HG02798 (cell line): ENCODE results near the gene COL13A1.

Experiments used
- ATAC-seq: cut with Tn5 transposase; IDR thresholded peaks from one replicate; pipeline ENCODE4 v1.9.1; 2021; ENCODE audit warnings: mild to moderate bottlenecking; ENCODE audit not compliant: unreplicated experiment, poor library complexity

The COL13A1 gene

DNA sequence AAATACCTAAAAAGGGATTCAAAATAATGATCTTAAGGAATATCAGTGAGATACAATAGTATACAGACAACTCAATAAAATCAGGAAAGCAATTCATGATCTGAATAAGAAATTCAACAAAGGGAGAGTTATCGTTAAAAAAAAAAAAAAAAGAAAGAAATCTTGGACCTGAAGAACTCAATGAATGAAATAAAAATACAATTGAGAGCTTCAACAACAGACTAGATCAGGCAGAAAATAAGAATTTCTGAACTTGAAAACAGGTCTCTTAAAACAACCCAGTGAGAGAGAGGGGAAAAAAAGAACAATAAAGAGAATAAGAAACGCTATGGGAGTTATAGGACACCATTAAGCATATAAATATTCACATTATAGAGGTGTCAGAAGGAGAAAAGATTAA lies 179.0 kb downstream of the COL13A1 start:
- ATAC-seq = no peak

DNA sequence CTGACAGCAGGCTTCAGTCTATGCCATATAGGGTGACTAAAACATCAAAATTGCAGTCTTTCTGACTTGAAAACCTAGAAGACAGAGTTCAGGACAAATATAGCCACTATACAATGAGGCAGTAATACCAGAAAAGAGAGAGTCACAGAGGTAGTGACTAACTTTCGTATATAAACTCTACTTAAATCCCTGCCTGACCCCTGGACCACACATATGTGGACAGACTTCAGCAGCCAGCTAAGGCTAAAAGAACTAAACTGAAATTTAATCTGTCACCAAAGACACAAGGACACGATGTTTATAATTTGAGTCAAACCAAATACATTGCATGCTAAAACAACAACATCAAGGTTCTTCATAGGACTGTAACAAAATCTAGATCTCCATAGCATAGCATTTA lies 186.4 kb downstream of the COL13A1 start:
- no peak for ATAC-seq

DNA sequence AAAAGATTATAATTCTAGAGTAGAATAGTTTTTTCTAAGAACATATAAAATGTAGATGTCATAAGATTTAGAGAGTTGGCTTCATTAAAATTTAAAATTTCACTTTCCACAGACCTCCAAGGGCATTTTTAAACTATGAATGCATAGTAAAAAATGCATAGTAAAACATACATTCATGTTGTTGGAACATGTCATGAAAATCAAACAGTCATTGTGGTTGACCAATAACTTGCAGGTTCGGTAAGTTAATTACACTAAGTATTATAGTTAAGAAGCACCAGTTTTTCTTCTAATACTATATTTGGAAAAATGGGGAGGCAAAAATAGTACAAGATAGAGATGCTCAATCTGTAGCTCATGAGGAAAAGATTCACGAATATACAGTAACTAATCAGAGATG lies 189.4 kb downstream of the COL13A1 start:
- ATAC-seq = no peak

DNA sequence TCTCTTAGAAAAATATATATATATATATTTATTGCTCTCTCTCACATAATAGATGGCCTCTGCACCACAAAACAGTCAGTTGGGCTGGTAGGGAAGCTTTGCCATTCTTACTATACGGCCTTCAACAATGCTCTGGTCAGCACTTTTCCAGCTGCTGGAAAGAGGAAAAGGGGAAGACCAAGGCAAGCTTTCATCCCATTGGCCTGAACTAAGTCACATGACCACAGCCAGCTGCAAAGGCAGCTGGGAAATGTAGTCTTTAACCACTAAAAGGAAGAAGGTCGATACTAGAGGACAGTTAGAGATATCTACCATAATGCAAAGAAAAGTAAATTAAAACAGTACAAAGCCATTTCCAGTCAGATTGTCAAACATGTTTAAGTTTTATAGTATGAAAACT lies 192.6 kb downstream of the COL13A1 start:
- ATAC-seq = no peak

DNA sequence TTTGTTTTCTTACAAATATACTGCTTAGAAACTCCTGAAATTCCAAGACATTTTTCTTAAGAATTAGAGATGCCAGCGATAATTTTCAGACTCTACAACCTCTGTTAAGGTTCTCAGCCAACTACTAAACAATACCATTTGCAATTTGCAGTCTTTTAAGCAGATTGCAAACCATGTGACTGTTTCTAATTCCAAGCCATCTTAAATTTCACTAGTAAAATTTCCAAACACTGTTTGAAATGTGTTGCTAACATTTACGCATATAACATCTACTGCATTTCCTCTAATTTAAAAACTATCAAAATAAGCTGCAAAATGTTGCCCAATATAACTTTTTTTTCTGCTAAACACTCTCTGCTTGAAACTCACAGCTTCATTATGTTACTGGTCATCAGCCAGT lies 194.9 kb downstream of the COL13A1 start:
- no peak for ATAC-seq

DNA sequence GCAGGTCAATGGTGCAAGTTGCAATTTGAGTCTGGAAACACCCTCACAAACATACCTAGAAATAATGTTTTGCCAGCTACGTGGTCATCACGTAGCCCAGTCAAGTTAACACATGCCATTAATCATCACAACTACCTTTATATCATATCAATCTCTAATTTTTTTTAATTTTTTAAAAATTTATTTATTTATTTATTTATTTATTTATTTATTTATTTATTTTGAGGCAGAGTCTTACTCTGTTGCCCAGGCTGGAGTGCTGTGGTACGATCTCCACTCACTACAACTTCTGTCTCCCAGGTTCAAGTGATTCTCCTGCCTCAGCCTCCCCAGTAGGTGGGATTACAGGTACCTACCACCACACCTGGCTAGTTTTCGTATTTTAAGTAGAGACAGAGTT lies 198.6 kb downstream of the COL13A1 start:
- ATAC-seq = no peak

DNA sequence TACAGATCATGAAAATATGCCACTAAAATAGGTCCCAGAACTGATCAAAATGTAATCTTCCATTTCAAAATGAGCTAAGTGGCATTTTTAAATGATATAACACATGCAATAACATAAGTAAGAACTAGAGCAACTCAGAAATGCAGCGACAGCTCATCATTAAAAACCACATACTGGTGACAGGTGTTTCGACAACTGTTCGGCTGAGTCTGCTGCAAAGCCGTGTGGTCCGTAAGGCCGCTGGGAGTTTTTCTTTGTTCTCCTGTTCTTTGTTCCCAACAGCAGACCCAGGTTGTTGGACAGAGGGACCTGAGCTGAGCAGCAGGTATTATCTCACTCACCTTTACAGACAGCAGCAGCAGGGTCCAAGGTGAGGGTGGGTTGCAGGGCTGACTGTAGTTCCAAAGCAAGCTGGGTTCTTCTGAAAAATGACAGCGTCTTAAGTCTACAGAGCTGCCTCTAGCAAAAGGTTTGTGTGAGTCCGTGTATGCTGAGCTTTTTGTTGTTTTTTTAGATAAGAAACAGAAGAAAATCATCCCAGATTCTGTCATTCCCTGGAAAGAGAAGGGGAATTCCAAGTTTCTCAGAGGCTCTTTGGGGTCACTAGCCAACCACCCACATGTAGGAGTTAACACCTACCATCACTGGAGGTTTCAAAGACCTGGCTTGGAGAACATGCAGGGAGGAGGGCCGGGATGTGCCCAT lies 205.6 kb downstream of the COL13A1 start:
- ATAC-seq = no peak
